RKO (cell line): ENCODE results near the gene IL17RA.

ENCODE experiments used
- DNase-seq: peaks from one replicate; pipeline ENCODE4 v3.0.0-alpha.2; 2016; ENCODE audit warnings: low spot score

The IL17RA gene

GRCh38 chr22:17157714-17158113, 72.9 kb downstream of the IL17RA start:
- DNase-seq: no peak

- DNase-seq: no peak
Measured at GRCh38 chr22:17158176-17158567, 73.4 kb downstream of the IL17RA start.

GRCh38 chr22:17158568-17159503, 74.0 kb downstream of the IL17RA start, which contains the start of gene HDHD5:
Gene HDHD5, minus strand, starts transcription at chr22:17159277. Its CDS starts 26 bp downstream, at chr22:17159251.
- DNase-seq: peak; percentile 89

GRCh38 chr22:17159504-17159951, 74.7 kb downstream of the IL17RA start:
- peak; percentile 87 for DNase-seq

GRCh38 chr22:17161991-17162390, 77.2 kb downstream of the IL17RA start:
- no peak for DNase-seq

GRCh38 chr22:17162731-17163130, 77.9 kb downstream of the IL17RA start:
- no peak for DNase-seq

- peak; percentile 41 for DNase-seq
Measured at GRCh38 chr22:17164392-17165024, 79.7 kb downstream of the IL17RA start.
